ENCODE results near the gene RANBP10. TPM values are rescaled to one million over a fixed set of nuclear protein-coding genes. Genes with fewer than 3 reads are reported as not detected.

The RANBP10 gene
- total RNA-seq, 2 experiments from 2014 or later = 23.2 to 24.3 TPM

DNA sequence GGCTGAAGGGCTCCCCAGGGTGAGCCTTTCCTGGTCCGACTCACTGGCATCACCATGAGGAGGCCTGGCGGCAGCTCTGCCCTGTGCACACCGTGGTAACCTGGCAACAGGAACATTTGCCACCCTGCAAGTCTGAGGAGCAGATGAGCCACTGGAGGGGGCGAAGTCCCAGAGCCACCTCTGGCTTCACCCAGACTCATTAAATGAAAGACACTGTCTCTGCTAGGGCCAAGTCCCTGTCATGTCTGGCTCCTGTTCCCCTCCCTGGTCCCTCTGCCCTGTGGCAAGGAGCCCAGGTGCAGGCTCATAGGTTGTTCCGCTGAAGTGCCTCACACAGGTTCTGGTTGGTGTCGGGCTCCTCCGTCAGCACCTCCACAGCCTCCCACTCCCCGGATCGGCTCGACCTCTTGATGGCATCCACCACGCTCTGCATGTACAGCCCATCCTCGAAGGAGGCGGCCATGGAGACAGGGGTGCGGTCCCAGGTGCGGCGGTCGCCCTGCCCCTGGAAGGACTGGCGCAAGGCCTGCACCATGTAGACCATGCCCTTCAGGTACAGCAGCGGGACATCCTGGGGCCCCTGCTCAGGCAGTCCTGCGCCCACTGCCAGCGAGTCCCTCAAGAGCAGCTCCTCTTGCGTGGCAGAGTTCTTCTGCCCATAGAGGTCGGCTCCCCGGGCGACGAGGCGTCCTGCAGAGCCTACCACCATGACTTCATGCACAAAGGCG is 131.3 kb downstream of the RANBP10 start:
- DNase-seq = no peak
- no peaks in the 10 kb centered on the region for H3K36me3 Mint-ChIP-seq (ENCODE audit: low read depth)
- peaks cover 4% of the 10 kb centered on the region for H3K4me1 Mint-ChIP-seq
- no peaks in the 10 kb centered on the region for H3K27me3 Mint-ChIP-seq
- POLR2A ChIA-PET = interaction anchor here (0.7 to 1.1 kb wide), 2 partner anchors 8 to 44 kb away, joined by 3 read pairs; partner anchors contain the start of gene GFOD2
- no peaks in the 10 kb centered on the region for H3K9me3 Mint-ChIP-seq
- no peak overlapping the region for H3K27ac Mint-ChIP-seq
- CTCF ChIA-PET = interaction anchor here (1.2 kb wide), 1 partner anchor 153 kb away, joined by 3 read pairs; no protein-coding TSS in a partner anchor
- no peak overlapping the region for H3K4me3 Mint-ChIP-seq

DNA sequence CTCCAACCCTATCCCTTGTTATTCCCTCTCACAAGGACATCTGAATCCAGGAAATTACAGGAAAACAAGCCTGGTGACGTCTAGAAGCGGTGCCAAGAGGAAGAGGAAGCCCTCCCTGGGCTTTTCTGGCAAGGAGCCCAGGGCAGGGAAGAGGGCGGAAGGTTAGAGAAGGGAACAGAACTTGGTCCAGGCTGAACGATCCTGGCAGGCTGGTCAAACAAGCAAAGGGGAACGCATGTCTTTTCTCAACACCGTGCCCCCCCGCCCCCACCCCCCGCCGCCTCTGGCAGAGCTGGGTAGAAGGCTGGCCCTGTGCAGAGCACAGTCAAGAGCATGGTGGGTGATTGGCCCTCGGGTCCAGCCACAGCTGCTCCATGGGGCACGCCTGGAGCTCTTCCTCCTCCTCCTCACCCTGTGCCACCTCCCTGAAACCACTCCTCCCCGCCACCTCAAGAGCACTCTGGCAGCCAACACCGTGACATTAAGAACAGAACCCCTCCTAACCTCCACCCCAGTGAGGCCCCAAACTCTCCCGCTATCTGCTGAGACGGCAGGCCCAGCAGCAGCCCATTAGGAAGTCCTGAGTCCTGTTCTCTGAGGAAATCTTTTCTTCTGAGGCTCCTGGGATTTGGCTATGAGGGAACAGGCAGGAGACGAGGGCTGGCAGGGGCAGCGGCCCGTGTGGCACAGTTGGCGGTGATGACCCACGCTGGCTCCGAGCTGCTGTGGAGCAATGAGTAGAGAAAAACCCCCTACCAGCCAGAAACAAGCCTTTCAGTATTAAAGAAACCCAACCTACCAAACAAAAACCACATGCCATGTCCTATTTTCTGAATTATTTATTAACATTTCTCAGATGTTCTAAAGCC is 132.4 kb downstream of the RANBP10 start:
- CTCF ChIA-PET = interaction anchor here (0.9 to 16.7 kb wide), 9 partner anchors 8 to 200 kb away, joined by 3 to 179 read pairs (median 6); partner anchors contain the start of gene GFOD2
- Mint-ChIP-seq H3K36me3 (ENCODE audit: low read depth) (no peaks in the 10 kb centered on the region), H3K9me3 (no peaks in the 10 kb centered on the region), H3K27me3 (no peaks in the 10 kb centered on the region), H3K4me3 (no peak overlapping the region), H3K4me1 (peaks cover 4% of the 10 kb centered on the region), H3K27ac (no peak overlapping the region)
- DNase-seq = no peak
- POLR2A ChIA-PET = interaction anchor here (0.7 to 1.5 kb wide), 4 partner anchors 9 to 133 kb away, joined by 3 to 6 read pairs (median 3); partner anchors contain the start of genes GFOD2, RANBP10 and TSNAXIP1

Other genes with a start within 250 kb of the RANBP10 start
- 10 to 100 TPM; 74.9 to 76.9 TPM for gene CTCF, start 244.0 kb downstream of the RANBP10 start, total RNA-seq
- gene CARMIL2, start 161.4 kb downstream of the RANBP10 start, total RNA-seq = 100 to 1,000 TPM; 132 to 142 TPM
- gene ACD, start 146.3 kb downstream of the RANBP10 start, total RNA-seq = 10 to 100 TPM; 43.5 to 44.1 TPM
- gene PARD6A, start 145.6 kb downstream of the RANBP10 start, total RNA-seq = 10 to 100 TPM; 12.2 to 14.0 TPM
- 1 to 10 TPM; 7.4 to 8.1 TPM for gene ENKD1, start 139.8 kb downstream of the RANBP10 start, total RNA-seq
- 1 to 10 TPM; 2.9 to 4.3 TPM for gene C16orf86, start 139.7 kb downstream of the RANBP10 start, total RNA-seq
- gene GFOD2, start 87.2 kb downstream of the RANBP10 start, total RNA-seq = 10 to 100 TPM; 13.0 to 14.9 TPM
- under 1 TPM; 0.20 to 0.25 TPM for gene TSNAXIP1, start 329 bp upstream of the RANBP10 start, total RNA-seq
- gene THAP11, start 35.8 kb upstream of the RANBP10 start, total RNA-seq = 10 to 100 TPM; 40.6 to 42.3 TPM
- gene NUTF2, start 40.4 kb upstream of the RANBP10 start, total RNA-seq = 100 to 1,000 TPM in 1 of 2 experiments, 10 to 100 TPM in 1; 96.4 to 101 TPM
- gene CENPT, start 41.1 kb upstream of the RANBP10 start, total RNA-seq = 10 to 100 TPM; 50.2 to 53.5 TPM
- gene EDC4, start 66.5 kb upstream of the RANBP10 start, total RNA-seq = 10 to 100 TPM; 98.4 to 99.3 TPM
- gene NRN1L, start 78.3 kb upstream of the RANBP10 start, total RNA-seq = 1 to 10 TPM in 1 of 2 experiments, under 1 TPM in 1; 0.76 to 1.3 TPM
- 10 to 100 TPM; 19.0 TPM for gene PSKH1, start 86.7 kb upstream of the RANBP10 start, total RNA-seq
- 1 to 10 TPM; 4.5 to 5.0 TPM for gene CTRL, start 125.3 kb upstream of the RANBP10 start, total RNA-seq
- 100 to 1,000 TPM; 236 to 241 TPM for gene PSMB10, start 130.3 kb upstream of the RANBP10 start, total RNA-seq
- gene LCAT, start 137.6 kb upstream of the RANBP10 start, total RNA-seq = 10 to 100 TPM; 10.7 to 14.8 TPM
- 10 to 100 TPM; 37.9 to 40.0 TPM for gene SLC12A4, start 162.1 kb upstream of the RANBP10 start, total RNA-seq
- under 1 TPM in 1 of 2 experiments, not detected in 1; 0.20 TPM for gene DPEP3, start 173.9 kb upstream of the RANBP10 start, total RNA-seq
- 10 to 100 TPM; 17.5 to 18.1 TPM for gene DPEP2, start 192.9 kb upstream of the RANBP10 start, total RNA-seq
- not detected for gene DPEP2NB, start 209.4 kb upstream of the RANBP10 start, total RNA-seq
- 10 to 100 TPM; 11.6 to 12.3 TPM for gene DDX28, start 216.7 kb upstream of the RANBP10 start, total RNA-seq
- 10 to 100 TPM; 23.8 to 24.4 TPM for gene DUS2, start 216.7 kb upstream of the RANBP10 start, total RNA-seq